Embryonic facial prominence (tissue), 1 donor: Measurements from ENCODE around the gene ABHD17B.

ENCODE experiments used
- DNase-seq: peaks from one replicate; pipeline ENCODE4 v3.0.0-alpha.2; 2016; ENCODE audit errors: extremely low spot score

Gene ABHD17B

DNA sequence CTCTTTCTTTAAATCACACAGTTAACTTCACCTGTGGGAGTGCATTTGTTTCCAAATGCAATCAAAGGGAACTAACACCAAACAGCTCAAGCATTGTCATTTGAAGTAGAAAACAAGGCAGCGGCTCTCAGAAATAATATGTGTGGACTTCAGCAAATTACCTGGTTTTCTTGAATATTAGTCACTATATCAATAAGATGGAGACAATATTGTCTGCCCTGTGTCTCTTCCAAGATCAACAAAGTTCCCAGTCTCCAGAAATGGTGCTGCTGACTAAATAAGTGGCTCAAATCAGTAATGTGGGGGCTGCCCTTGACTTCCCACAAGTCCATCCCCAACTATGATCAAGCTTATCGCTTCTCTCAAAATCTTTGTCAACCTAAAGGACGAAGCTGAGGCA, 89.6 kb downstream of the ABHD17B start:
- DNase-seq: no peak

GRCh38 chr9:71820403-71820921, 90.5 kb downstream of the ABHD17B start:
- DNase-seq: no peak

GRCh38 chr9:71819115-71819739, 91.8 kb downstream of the ABHD17B start:
- DNase-seq: no peak

GRCh38 chr9:71816916-71817451, 94.0 kb downstream of the ABHD17B start:
- no peak for DNase-seq
